ENCODE data around the gene SEPTIN7.
"Not testable (repeated sequence)": the region's sequence is repeated elsewhere in the genome, so short reads cannot be mapped to it uniquely, and the experiment has no call there.

SEPTIN7 gene

DNA sequence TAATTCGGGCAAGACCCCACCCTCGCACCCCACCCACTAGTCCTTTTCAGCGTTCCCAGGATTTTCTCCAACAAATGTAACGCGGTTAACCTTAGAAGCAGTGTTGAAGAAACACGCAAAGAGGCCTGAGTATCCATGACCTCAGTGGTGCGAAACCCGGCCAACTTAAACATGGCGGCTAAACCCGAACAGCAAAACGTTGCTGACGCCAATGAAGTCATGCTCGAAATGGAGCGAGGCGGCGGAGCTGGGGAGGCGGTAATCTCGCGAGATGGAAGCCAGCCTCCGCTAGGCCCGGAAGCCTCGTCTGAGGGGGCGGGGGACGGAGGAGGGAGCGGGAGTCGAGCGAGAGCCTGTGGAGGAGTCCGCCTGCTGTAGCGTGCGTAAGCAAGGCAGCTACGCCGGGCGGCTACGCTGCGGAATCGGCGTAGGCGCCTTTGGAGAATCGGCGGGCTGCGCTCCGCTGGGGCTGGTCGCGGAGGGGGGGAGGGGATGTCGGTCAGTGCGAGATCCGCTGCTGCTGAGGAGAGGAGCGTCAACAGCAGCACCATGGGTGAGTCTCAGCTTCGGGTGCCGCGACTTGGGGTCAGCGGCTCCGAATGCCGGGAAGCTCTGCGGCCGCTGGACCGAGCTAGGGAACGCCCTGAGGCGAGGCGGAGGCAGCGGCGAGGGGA lies at the start of gene SEPTIN7:
Gene SEPTIN7, plus strand, starts transcription at position 340 of the 674 bp plus-strand sequence. Its CDS starts 153 bp downstream, at position 493.
- FAIRE-seq: peak; percentile 95

DNA sequence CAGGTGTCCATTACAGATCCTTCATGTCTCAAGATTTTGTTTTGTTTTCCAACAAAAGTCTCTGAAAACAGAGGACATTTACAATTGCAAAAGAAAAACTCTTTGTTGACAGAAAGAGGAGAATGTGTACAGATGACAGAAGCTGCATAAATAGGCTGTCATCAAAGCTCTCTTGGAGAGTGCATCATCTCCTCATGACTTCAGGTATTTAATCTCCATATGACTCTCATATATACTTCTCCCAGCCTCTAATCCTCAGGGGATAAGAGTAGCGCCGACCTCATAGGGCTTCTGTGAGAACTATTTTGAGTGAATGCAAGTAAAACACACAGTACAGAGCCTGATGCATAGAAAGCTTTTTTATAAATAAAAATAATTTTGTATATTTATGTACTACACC lies 48.1 kb upstream of the SEPTIN7 start:
- no peak for FAIRE-seq

DNA sequence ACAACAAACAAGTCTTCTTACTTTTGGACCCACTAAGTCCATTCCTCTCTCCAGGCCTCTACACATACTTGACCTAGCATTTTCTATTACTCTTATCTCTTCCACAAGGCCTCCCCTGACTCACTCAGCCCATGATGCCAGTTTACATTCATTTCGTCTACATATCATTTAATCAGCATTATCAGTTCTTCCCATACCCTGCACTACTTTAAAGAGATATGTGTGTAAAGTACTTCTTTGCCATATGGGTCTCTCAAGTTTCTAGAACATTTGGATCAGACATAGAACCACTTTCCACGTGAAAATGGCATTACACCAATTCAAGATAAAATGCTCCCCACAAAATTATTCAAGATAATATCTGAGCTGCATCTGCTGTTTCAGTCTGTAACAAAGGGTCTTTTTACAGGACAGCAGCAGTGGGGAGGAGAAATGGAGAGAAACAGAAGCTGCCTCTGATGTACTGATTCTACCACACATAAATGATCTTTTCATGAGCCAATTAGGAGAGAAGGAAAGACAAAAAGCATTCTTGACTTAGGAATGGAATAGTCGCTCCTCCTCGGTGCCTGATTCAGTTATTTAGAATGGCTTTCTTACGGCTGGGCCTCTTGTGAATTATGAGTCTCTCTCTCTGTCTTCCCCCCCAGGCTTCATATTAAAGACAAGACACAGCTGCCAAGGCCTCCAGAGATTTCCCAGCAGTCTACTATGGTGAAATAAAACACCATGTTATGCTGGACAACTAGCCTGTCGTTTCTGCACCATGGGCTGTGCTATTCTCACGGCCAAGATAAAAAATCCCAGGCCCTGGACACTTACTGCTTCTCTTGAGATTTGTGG lies 46.9 kb upstream of the SEPTIN7 start:
- FAIRE-seq: no peak

DNA sequence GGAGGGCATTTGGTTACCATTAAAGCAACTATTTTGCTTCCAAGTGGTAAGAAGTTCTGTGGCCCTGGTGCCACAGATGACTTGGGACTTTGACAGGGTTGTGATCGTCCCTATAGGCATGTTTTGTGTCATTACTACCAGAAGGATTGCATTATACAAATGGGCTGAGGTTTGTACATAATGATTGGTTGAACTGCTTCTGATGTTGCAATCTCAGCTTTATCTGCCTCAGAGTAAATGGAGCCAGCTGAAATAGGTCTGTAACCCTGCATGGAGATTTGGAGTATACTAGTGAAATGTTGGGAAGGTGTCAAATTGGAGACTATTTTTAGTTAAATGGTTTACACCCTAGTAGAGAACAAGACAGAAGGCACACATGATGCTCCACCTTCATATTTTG lies 46.1 kb upstream of the SEPTIN7 start:
- no peak for FAIRE-seq

DNA sequence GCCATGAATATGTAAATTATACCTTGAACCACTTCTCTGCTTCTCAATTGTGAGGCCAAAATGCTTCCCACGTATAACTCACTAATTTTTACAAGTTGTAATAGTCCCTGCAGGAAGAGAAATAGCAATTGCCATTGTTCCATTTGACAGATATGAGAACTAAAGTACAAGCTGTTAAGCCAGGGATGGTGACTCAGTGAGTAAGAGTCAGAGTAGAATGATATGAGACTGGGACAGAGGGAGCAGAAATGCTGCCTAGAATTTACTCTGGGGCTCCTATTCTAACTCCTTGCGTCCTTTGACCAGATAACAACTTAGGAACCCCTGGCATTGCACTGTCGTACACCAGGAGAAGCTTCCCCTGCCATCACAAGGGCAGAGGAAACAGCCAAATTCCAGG lies 45.1 kb upstream of the SEPTIN7 start:
- no peak for FAIRE-seq

DNA sequence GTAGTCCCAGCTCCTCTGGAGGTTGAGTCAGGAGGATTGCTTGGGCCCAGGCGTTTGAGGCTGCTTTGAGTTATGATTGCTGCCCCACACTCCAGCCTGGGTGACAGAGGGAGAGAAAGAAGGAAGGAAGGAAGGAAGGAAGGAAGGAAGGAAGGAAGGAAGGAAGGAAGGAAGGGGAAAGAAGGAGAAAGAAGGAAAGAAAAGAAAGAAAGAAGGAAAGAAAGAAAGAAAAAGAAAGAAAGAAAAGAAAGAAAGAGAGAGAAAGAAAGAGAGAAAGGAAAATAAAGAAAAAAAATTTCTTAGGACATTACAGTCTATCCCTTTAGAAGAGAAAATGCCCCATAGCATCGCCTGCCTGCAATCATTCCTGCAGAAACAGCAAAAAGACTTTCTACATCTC lies 44.4 kb upstream of the SEPTIN7 start:
- FAIRE-seq: not testable (repeated sequence)

DNA sequence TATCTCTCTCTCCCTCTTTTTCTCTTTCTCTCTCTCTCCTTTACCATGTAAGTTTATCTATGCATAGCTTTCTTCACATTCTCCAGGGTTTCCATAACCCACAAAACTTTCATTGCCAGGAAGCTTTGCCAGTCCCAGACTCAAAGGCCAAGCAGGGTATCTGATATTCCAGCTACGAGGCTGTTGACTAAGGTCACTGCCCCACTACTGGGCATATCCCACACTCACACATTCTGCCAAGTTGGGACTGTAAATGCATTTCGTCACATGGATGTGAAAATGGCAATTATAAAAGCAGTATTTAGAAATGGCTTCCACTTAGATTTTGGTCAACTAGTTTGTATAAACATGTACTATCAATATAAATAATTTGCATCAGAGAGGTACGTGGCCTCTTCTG lies 43.3 kb upstream of the SEPTIN7 start:
- no peak for FAIRE-seq

DNA sequence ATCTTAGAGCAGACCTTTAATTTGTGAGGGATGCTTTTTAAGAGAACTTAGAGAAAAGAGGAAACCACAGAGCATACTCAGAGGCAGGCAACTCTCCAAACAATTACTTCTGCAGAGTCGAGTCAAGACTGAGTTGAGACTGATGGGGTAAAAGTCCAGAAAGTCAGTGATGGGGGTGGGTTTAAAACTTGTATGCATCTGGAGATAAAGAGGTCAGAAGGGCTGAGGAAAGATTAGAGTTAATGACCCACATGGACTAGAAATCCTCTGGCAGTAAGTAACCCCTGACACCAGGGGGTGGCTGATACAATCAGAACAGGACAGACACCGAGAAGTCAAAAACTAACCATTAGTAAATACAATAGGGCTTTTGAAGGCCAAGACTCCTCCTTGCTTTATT lies 42.4 kb upstream of the SEPTIN7 start:
- FAIRE-seq: no peak

DNA sequence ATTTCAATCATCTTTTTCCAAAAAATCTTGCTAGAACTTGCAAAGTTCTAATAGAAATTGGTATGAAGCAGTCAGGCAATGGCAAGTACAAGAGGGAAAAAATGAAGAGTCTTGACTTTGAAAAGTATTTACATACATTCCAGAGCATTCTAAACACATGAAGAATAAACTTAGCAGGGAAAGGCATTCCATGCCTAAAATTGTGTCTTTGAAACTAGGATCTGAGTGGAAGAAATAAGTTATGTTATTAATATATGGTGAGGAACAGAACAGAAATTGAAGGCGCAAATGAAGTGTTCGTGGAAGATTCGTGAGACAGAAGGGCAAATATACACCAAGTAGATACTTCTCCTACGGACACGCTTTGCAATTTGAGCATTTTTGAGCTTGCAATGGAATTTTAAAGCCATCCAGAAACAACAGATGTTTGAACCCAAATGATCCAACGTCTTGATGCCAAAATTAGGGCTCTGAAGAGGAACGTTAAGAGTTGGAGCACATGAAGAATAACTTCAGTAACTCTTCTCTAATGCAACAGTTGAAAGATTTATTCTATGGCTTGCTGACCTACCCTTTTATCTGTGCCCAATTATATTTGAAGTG lies 40.6 kb upstream of the SEPTIN7 start:
- no peak for FAIRE-seq

DNA sequence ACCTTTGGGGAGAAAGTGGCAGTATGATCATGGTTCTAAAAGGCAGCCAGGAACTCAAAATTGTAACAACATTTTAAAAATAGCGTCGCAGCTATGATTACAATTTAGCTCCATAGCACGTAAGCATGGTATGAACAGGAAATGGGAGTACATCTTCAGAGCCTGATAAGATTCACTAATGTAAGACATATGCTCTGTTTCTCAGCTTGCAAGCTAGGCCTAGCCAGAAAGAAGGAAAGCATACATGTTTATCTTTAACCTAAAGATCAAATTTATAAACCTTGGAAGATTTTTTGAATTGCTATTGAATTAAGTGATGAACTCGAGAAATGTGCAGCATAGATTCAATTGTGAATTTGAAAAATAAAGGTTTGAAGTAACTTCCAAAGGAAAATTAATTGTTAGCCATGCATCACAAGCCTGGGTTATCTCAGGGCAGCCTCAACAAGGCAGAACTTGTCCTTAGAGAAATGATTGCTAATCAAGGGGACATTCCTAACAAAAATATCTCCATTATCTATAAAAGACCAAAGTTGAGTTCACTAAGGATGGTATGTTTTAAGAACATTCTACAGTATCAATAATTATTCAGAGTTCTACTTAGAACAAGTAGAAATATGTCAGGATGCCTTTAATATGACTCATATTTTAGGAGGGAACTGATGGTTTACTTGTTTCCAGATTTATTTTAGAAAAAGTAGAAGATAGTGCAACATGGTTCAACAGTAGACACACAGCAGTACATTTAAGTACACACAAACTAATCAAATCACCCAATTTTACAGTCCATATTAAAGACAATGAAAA lies 38.8 kb upstream of the SEPTIN7 start:
- FAIRE-seq: no peak

DNA sequence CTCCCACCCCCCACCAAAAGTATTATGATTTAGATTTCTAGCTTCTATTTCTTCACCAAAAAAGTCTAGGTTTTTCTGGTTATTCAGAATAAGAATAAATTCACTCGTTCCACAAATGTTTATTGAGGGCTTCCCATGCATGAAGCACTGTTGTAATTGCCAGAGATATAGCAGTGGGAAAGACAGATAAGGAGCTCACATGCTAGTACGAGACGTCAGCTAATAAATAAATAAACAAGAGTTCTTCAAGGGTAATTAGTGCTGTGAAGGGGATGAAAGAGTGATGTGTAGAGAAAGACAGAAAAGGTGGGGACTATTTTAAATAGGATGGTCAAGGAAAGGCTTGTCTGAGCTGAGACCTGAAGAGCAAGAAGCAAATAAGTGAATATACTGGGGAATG lies 38.1 kb upstream of the SEPTIN7 start:
- no peak for FAIRE-seq

DNA sequence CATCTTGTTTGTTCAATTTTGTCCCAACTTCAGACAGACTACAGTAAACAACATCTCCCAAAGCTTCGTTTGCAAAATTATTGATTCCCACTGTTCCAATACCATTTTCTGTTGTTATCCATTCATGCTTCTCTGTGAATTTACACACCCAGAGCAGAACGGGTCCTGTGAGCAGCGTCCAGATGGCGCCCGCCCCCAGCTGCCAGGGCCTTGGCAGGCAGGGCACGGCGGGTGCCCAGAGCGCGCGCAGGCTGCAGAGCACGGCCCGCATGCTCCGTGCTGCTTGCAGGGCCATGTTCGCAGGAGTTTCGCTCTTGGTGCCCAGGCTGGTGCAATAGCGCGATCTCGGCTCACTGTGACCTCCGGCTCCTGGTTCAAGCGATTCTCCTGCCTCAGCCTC lies 32.5 kb upstream of the SEPTIN7 start:
- no peak for FAIRE-seq

DNA sequence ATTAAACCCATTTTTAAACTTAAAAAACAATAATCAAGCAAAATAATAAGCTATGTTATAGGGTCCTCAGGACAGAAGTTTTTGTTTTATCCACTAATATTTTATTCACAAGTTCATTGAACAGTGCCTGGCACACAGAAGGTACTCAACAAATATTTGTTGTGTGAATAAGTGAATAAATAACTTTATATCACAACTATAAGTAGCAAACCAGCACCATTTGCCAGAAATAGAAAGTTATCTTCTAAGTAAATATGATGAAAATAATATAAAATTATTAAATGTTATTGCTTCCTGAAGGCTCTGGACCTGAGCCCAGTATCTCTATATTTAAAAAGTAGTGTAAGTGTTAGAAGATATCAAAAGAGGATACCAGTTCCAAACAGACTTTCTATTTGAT lies 29.1 kb upstream of the SEPTIN7 start:
- no peak for FAIRE-seq

DNA sequence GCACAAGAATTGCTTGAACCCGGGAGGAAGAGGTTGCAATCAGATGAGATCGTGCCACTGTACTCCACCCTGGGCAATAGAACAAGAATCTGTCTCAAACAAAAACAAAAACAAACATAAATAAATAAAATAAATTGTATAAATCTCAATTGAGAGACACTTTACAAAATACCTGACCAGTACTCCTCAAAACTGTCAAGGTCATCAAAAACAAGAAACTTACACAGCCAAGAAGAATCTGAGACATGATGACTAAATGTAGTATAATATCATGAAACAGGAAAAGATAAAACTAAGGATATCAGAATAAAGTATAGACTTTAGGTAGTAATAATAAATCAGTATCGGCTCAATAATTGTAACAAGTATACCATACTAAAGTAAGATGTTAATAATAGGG lies 26.9 kb upstream of the SEPTIN7 start:
- FAIRE-seq: no peak

DNA sequence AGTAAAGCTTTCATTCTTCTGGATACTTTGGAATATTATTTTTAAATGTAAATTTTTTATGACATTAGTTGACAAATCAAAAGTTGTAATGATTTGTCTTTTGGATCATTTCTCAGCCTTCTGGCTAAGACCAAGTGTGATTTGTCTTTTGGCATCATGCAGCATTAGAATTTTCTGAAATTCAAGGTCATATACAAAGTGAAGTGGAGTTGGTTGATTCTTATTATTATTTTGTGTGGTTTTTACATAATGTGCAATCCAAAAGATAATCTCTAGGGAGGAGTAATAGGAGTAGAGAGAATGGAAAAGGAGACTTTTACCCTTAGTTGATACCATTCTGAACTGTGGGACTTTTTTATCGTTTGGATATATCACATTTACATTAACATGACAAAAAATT lies 24.2 kb upstream of the SEPTIN7 start:
- FAIRE-seq: no peak

DNA sequence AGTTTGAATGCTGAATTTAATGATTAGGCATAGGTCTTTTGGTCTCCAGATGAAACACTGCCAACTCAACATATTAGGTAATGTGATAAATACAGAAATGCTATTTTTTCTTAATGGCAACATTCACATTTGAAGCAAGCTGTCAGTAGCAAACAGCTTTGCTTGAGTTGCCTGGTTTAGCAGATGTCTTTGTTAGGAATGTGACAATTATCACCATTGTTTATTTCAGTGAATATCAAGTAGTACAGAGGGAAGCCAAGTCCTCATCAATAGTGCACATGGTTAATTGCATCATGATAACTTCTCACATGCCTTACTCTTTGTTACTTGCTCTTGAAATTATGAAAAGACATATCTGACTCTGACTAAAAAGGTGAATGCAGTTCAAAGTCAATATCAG lies 23.7 kb upstream of the SEPTIN7 start:
- no peak for FAIRE-seq

DNA sequence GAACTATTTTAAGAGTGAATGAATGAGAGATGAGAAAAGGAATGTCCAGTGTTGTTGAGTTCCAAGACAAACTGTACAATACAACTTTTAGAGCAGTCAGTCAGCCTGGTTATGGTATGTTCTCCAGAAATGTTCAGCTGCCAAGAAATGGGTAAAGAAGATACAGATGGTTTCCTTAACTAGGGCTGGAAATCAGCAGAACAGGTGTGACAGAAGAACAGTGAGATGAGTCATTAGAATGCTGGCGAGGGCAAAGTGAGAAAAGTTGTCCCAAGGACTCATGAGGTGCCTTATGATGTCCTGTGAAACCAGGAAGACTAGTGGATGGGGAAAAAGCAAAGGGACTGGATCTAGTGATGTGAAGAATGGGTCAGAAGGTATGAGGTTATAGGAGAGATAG lies 20.8 kb upstream of the SEPTIN7 start:
- no peak for FAIRE-seq

DNA sequence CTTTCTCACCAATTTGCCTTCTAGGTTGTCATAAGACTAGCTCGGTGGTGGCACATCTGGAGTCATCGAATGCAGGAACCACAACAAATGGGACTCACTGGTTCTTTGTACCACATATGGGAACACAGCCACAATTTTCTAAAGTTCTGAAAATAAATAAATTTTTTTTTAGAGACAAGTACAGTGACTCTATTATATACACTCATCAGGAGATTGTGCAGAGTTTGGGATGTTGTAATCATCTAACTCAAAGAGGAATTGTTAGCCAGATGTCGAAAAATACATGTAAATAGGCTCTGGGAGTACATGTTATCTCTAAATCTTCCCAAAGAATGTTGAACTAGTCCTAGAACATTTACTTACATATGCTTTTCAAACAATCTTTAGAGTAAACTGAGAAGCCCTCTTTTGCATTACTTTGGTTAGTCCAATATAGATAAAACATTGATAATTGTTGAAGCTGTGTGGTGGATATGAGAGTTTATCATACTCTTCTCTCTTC lies 19.6 kb upstream of the SEPTIN7 start:
- FAIRE-seq: no peak

DNA sequence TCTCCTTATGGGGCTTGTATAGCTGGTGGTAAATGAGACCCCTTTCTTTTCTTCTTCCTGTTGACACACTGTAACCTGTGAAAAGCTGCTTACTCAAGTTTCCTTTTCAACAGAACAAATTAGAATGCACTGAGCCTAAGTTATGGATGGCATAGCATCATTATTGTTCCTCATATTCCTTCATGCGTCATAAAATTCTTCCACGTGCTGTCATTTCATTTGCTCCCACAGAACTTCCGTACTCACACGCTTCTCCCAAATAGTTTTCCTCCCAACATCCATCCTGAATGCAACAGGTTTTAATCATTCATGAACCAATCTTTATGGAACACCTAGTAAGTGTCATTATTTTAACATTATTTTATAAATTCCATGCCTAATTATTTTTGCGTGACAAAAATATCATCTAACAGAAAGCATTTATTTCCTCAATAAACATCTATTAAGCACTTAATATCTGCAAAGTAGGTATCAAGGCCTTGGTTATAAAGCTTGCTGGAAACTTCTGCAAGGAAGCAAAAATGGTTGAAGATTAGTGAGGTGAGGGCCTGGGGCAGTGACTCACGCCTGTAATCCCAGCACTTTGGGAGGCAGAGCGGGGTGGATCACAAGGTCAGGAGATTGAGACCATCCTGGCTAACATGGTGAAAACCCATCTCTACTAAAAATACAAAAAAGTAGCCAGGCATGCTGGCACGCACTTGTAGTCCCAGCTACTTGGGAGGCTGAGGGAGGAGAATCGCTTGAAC lies 18.9 kb upstream of the SEPTIN7 start:
- FAIRE-seq: no peak

DNA sequence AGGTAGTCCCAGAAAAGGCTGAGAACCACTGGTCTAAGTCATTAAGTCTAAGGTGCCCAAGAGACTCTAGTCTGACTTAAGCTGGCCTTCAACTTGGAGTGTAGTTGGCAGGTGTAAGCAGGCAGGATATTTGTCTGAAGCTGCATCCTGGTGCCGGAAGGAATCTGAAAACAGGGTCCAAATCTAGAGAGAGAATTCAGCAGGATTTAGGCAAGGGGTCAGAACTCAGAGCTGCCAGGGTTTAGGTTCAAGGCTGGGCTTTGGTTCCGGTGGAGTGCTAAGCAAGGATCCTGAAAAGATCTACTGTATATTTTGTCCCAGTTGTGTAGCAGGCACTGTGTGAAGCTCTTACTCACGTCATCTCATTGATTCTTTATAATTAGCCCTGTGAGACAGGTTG lies 16.5 kb upstream of the SEPTIN7 start:
- FAIRE-seq: no peak

DNA sequence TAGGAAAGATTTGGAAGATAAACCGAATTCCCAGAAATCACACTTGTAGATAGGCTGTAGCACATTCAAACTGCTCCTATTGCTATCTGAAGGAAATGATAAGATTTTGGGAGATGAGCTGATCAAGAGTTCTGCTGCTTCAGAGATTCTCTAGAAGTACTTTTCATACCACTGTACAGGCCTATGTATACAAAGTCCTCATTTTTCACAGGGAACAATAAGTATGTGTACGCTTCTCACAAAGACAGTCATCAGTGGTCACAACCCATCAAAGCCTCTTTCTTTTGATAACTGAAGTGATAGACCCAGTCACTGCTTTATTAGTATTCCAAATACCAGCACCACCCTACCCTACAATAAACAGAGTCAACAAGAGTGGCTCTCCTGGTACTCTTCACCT lies 15.6 kb upstream of the SEPTIN7 start:
- FAIRE-seq: no peak

DNA sequence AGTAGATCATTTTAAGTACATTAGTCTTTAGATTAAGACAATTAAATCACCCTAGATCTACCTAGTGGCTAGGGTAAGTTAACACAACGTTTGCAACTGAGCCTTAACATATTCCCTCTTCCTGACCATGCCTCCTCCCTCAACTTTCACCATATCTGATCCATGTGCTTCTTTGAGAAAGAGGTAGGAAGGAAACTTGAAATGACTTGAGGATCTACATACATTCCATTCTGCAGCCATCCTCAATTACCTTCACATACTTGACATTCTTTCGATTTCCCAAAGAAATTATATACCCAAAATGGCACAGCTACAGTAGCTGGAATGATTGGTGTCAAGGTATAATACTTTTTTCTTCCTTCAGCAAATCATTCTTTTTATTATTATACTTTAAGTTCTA lies 12.9 kb upstream of the SEPTIN7 start:
- no peak for FAIRE-seq

All from A204.1 (cell line).